ENCODE data around the gene HMGN3.

DNA sequence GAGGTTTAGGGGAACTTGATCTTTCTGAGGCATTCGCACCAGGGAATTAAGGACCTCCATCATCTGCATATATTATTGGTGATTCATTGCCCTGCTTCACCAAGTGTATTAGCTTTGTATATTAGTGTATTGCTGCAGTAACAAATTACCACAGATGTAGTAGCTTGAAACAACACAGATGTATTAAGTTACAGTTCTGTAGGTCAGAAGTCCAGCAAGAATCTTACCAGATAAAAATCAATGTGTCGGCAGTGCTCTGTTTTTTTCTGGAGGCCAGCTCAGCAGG lies 65.8 kb downstream of the HMGN3 start:
- TF ChIP-seq POLR2A (IDR thresholded peaks at IDR 0.05) (no peak), CTCF (IDR thresholded peaks at IDR 0.05) (no peak), EP300 (IDR thresholded peaks at IDR 0.05; ENCODE audit: low read depth) (no peak)
